HG02852 (cell line): ENCODE results near the gene RORC.

ENCODE experiments used
- ATAC-seq: cut with Tn5 transposase; IDR thresholded peaks from one replicate; pipeline ENCODE4 v1.9.1; 2021; ENCODE audit warnings: mild to moderate bottlenecking, moderate library complexity; ENCODE audit not compliant: unreplicated experiment

The RORC gene

GRCh38 chr1:151849126-151849525 lies 17.5 kb upstream of the RORC start:
- ATAC-seq = no peak

DNA sequence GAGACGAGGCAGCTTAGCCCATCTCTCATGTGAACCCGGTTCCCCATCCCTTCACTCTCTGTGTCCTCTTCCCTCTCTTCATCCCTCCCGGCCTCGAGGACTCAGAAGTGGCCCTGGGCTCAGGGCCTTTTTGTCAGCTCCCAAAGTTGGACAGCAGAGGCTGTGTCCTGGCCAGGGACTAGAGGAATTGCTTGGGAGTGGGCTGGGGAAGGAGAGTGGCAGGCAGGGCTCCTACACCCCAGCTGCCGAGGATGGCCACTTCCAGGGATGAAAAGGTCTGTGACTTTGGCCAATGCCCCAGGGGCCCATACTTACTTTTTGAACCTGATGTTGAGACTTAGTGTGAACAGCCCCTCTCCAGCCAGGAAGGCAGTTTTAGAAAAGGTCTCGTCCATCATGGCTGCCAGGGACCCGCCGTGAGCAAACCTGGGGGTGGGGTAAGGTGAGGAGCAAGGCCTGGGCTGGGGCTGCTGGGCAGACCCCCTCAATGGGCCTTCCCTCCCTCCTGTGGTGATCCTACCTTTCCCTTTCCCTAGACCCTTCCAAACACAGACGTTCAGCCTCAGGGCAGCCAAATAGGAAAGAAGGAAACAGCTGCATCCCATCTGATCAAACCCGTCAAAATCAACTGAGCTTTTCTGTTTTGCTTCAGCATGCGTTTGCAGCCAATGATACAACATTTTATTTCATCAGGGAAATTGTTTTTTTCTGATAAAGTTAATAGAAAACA lies 16.4 kb upstream of the RORC start:
- no peak for ATAC-seq

- ATAC-seq = no peak
Observed at GRCh38 chr1:151846686-151847237, 15.2 kb upstream of the RORC start.

DNA sequence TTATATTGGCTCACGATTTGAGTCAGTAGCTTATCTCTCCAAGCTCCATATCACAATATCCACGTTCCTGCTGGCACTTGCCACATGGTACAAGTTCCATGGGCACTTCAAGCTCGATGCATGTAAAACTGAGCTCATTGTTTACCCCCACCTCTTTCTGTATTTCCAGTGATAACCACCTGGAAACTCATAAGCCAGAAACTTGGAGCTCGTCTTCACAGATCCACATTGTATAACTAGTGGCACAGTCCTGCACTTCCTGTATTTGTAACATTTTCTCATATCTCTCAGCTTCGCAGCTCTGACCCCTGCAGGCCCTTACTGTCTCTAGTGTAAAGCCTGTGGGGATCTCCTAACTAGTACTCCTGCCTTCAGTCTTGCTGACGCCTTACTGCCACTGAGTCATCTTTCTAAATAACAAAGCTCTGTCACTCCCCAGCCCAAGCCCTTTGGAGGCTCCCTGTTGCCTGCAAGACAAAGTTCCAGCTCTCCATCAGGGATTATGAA lies 14.5 kb upstream of the RORC start:
- ATAC-seq = no peak

DNA sequence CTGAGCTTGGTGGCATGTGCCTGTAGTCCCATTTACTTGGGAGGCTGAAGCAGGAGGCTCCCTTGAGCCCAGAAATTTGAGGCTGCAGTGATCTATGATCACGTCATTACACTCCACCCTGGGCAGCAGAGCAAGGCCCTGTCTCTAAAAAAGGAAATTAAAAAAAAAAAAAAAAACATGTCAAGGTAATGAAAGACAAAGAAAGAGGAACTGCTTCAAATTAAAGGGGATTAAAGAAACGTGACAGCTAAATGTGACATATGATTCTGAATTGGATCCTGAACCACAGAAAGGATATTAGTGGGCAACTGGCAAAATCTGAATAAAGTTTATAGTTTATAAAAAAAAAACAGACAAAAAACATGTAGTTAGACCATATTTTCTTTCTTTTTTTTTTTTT lies 11.8 kb upstream of the RORC start:
- ATAC-seq = no peak

DNA sequence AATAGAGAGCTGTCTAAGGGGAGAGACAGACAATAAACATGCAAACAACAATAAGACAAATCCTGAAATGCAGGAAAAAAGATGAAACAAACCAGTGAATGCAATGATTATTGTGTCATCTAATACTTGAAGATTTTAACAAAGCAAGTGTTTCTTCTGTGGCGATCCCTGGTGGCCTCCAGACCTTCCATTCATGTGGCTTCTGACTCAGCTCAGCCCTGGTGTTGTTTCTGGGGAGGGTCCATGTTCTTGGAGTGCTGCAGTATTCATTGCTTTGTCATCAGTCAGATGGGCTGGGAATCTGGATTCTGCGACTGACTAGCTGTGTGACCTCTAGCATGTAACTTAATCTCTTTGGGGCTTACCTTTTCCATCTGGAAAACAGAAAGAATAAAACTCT lies 9.5 kb upstream of the RORC start:
- no peak for ATAC-seq

- no peak for ATAC-seq
Observed at GRCh38 chr1:151840421-151840820, 8.8 kb upstream of the RORC start.

- no peak for ATAC-seq
Observed at GRCh38 chr1:151839457-151840403, 8.1 kb upstream of the RORC start, which contains the start of gene C2CD4D. Gene C2CD4D, minus strand, starts transcription at chr1:151839820. Its CDS starts 831 bp downstream, at chr1:151838989.

DNA sequence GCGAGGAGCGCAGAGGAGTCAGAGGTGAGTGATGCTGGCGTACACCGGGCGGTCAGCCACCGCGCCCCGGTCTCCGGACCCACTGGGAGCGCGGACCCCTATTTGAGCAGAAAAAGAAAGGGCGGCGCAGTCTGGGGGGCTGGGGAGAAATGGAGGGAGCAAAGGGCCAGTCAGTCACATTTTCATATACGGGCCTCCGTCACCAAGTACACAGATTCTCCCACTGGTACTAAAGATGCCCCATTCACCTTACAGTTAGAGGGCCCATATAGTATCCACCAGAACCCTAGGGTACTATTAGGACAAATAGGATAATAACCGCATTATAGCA lies 7.4 kb upstream of the RORC start:
- ATAC-seq = no peak

DNA sequence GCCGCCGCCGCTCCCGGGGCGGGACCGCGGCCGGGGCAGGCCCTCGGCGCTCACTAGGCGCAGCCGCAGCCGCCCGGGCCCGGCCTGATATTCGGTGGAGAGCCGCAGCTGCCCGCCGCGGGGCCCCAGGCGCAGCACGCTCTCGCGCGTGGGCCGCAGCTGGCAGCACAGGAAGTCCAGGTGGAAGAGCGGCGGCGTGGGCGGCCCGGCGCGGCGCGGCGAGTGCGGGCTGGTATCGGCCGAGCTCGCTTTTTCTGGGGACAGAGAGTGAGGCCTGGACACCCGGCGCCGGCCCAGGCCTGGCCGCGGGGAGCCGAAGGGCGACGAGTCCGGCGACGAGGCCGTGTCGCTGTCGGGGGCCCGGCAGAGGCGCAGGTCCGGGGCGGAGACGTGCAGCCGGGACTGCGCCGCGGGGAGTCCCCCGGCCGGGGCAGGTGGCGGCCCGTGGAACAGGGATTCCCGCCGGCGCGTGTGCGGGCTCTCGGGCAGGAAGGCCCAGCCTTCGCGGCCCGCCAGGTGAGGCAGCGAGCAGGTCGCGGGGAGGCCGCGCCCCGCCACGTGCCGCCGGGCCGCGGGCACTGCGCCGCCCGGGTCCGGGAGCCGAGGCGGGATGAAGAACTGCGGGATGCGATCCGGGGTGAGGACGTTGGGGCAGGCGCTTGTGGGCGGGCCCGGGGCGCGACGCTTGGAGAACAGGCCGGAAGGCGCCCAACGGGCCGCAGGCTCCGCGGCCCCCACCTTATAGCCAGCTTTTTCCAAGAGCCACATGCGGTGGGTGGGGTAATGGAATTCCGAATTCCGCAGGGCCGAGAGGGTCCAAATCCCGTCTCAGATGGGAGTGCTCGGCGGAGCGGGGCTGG lies 6.8 kb upstream of the RORC start:
- no peak for ATAC-seq

- no peak for ATAC-seq
Observed at GRCh38 chr1:151837884-151838221, 6.3 kb upstream of the RORC start.

- no peak for ATAC-seq
Observed at GRCh38 chr1:151837197-151837596, 5.6 kb upstream of the RORC start.

DNA sequence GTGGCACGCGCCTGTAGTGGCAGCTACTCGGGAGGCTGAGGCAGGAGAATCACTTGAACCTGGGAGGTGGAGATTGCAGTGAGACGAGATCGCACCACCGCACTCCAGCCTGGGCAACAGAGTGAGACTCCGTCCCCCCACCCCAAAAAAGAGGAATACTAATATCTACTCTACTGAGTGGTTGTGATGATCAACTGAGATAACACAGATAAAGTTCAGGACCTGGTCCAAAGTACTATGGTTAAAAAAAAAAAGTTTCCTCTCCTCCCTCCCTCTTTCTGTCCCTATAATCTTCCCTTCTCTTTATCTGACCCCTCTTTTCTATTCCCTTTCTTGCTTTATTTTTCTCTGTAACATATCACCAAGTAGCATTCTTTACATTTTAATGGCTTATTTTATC lies 4.0 kb upstream of the RORC start:
- no peak for ATAC-seq

DNA sequence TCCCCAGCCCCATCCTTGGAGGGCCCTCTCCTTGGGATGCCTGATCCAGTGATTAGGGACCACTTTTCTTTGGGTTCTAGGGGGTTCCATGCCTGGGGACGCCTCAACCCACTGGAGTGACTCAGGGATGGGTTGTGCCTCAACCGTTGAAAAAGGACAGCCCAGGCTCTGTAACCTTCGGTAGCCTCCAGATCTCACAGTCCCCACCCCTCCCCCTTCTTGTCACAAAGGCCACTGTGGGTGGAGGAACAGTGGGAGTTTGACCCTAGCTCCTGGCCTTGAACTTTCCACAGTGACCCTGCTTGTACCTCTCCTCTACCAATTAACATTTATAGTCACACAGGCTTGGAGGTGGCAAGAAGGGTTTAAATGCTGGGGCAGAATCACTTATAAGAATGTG lies 2.6 kb upstream of the RORC start:
- ATAC-seq = no peak

- no peak for ATAC-seq
Observed at GRCh38 chr1:151833172-151833900, 1.7 kb upstream of the RORC start.

- ATAC-seq = no peak
Observed at GRCh38 chr1:151832318-151832980, 847 bp upstream of the RORC start.

DNA sequence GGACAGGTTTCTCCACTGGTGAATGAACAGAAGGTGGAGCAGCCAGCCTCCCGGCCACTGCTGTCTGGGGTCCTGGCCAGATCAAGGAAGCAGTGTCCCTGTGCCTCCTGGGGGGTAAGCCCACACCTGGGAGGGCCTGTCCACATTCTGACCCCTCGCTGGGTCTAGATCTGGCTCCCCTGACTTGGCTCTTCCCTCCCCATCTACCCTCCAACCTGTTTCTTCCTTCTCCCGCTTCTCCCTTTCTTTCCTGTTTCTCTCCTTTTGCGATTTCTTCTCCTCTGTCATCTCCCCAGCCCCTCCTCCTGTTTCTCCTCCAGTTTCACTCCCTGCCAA lies 378 bp downstream of the RORC start:
- no peak for ATAC-seq

- ATAC-seq = no peak
Observed at GRCh38 chr1:151830055-151830454, 1.5 kb downstream of the RORC start.

DNA sequence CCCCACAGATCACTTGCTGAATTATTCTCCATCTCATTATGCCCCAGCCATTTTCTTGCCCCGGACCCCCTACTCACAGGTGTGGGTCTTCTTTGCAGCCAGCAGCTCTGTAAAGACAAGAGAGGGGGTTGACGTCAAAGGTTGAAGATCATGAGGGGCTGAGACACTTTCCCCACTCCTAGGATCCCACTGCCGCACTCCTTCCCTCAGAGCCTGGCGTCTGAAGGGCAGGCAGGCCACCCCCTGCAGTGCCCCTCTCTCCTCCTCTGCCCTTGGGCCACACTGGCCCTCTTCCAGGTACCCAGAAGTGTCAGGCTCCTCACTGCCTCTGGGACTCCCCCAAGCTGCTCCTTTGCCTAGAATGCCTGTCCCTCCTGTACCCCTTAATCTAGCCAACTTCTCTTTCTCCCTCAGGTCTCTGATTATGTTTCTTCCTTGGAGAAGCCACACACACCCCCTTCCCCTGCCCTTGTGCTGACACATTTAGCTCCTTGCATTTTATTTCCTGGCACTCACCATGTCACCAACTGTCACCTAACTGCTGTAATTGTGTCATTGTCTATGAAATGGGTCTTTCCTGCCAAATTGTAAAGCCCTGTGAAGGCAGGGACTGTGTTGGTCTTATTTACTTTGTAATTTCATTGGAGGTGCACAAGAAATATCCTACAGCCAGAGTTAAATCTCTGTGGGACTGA lies 2.1 kb downstream of the RORC start:
- ATAC-seq = no peak
